H1 (cell line): Measurements from ENCODE around the gene ZC3H18. TPM values are rescaled to one million over a fixed set of nuclear protein-coding genes. Genes with fewer than 3 reads are reported as not detected.
"Not testable (repeated sequence)": the region's sequence is repeated elsewhere in the genome, so short reads cannot be mapped to it uniquely, and the experiment has no call there.

Source experiments
- CTCF ChIA-PET: fragments of 300-600 bp; sonication (Branson Sonifier 250); formaldehyde crosslinking; loops from one replicate; lab custom pipeline; 2021; ENCODE audit not compliant: partially characterized antibody; lab: Charles Lee
- POLR2A ChIA-PET: fragments of 300-600 bp; sonication (Branson Sonifier 250); formaldehyde crosslinking; loops from one replicate; lab custom pipeline; 2021; ENCODE audit warnings: inconsistent platforms; ENCODE audit not compliant: partially characterized antibody; lab: Charles Lee
- DNase-seq, 2 experiments: peaks; one replicate each; pipeline versions ENCODE4 v3.0.0 to v3.0.0-alpha.2; 2010 to 2022; ENCODE audit warnings: low spot score in 2 of 2, low read depth in 1 of 2, mixed read lengths in 1 of 2
- FAIRE-seq: peaks from 2 replicates; lab custom pipeline; 2011; peaks lifted over from hg19 to GRCh38; lab: Jason Lieb, UNC
- H2AFZ ChIP-seq: 2 replicates; pipeline ENCODE4 v1.8.1; 2012; ENCODE audit warnings: low read length, inconsistent platforms
- H2AK5ac ChIP-seq: 2 replicates; pipeline ENCODE4 v1.6.1; 2013; ENCODE audit warnings: low read depth, low read length
- H2BK120ac ChIP-seq: replicated peaks from 2 replicates; pipeline ENCODE3; 2013; ENCODE audit warnings: low read depth, low read length, inconsistent platforms
- H2BK12ac ChIP-seq: 2 replicates; pipeline ENCODE4 v1.6.1; 2013; ENCODE audit warnings: low read depth, low read length
- H2BK15ac ChIP-seq: 2 replicates; pipeline ENCODE4 v1.6.1; 2013; ENCODE audit warnings: low read length
- H2BK20ac ChIP-seq: 2 replicates; pipeline ENCODE4 v1.6.1; 2013; ENCODE audit warnings: low read length
- H2BK5ac ChIP-seq: 2 replicates; pipeline ENCODE4 v1.6.1; 2013; ENCODE audit warnings: low read depth, low read length
- H3K14ac ChIP-seq: 2 replicates; pipeline ENCODE4 v1.6.1; 2013; ENCODE audit warnings: inconsistent platforms; ENCODE audit not compliant: insufficient read length
- H3K18ac ChIP-seq: 2 replicates; pipeline ENCODE4 v1.6.1; 2013; ENCODE audit warnings: low read length; ENCODE audit errors: extremely low read depth
- H3K23ac ChIP-seq: 2 replicates; pipeline ENCODE4 v1.6.1; 2013; ENCODE audit warnings: inconsistent platforms; ENCODE audit not compliant: insufficient read length
- H3K23me2 ChIP-seq: 2 replicates; pipeline ENCODE4 v1.6.1; 2013; ENCODE audit warnings: low read depth, low read length
- H3K27ac ChIP-seq: 2 replicates; pipeline ENCODE4 v1.6.1; 2011; ENCODE audit warnings: low read depth, low read length, inconsistent platforms
- H3K27me3 ChIP-seq, 4 experiments: replicated peaks in 1 of 4; 1 replicate in 1 of 4; 2 replicates in 3 of 4; pipeline versions ENCODE4 v1.6.1 to v1.8.1; 2011 to 2013; ENCODE audit warnings: low read length in 3 of 4, mild to moderate bottlenecking in 3 of 4, inconsistent platforms in 2 of 4, mixed read lengths in 2 of 4, moderate library complexity in 1 of 4; ENCODE audit not compliant: control insufficient read depth in 3 of 4, insufficient read depth in 3 of 4; ENCODE audit errors: extremely low read depth in 1 of 4
- H3K36me3 ChIP-seq, 4 experiments: 2 replicates each; pipeline versions ENCODE4 v1.6.1 to v1.8.1; 2011 to 2013; ENCODE audit warnings: mild to moderate bottlenecking in 4 of 4, low read length in 3 of 4, moderate library complexity in 2 of 4, control low read depth in 1 of 4, inconsistent platforms in 1 of 4; ENCODE audit not compliant: insufficient read depth in 4 of 4, control insufficient read depth in 2 of 4
- H3K4ac ChIP-seq: replicated peaks from 2 replicates; pipeline ENCODE3; 2013; ENCODE audit warnings: low read length, low read depth, mixed read lengths, inconsistent platforms; ENCODE audit not compliant: insufficient read length
- H3K4me1 ChIP-seq, 4 experiments: replicated peaks in 1 of 4; 1 replicate in 1 of 4; 2 replicates in 3 of 4; pipeline versions ENCODE4 v1.6.1 to v1.8.1; 2011 to 2013; ENCODE audit warnings: low read length in 3 of 4, inconsistent platforms in 2 of 4, mixed read lengths in 1 of 4; ENCODE audit not compliant: insufficient read depth in 4 of 4, control insufficient read depth in 3 of 4
- H3K4me2 ChIP-seq, 2 experiments: 2 replicates each; pipeline versions ENCODE4 v1.6.1 to v1.8.1; 2011 to 2013; ENCODE audit warnings: low read depth in 2 of 2, low read length in 2 of 2, control low read depth in 1 of 2, inconsistent platforms in 1 of 2, mild to moderate bottlenecking in 1 of 2; ENCODE audit not compliant: insufficient read depth in 1 of 2
- H3K4me3 ChIP-seq, 4 experiments: fragments of 200-600, 300-600 bp in 1 of 4; sonication (generic), shearing (Covaris generic), sonication (Bioruptor Twin) in 1 of 4; 2 replicates each; pipeline versions ENCODE4 v1.5.1 to v1.8.1; 2011 to 2016; ENCODE audit warnings: low read length in 4 of 4, low read depth in 3 of 4, control low read depth in 2 of 4, inconsistent platforms in 2 of 4, mild to moderate bottlenecking in 2 of 4, mixed read lengths in 1 of 4, moderate library complexity in 1 of 4; ENCODE audit not compliant: insufficient read depth in 2 of 4; ENCODE audit errors: extremely low read depth in 1 of 4
- H3K56ac ChIP-seq: replicated peaks from 2 replicates; pipeline ENCODE3; 2013; ENCODE audit warnings: low read depth, mild to moderate bottlenecking, mixed read lengths, low read length, inconsistent platforms; ENCODE audit not compliant: insufficient read length
- H3K79me1 ChIP-seq: 2 replicates; pipeline ENCODE4 v1.6.1; 2013; ENCODE audit warnings: low read depth, low read length, control low read depth
- H3K79me2 ChIP-seq, 2 experiments: 2 replicates each; pipeline versions ENCODE4 v1.6.1 to v1.8.1; 2012 to 2013; ENCODE audit warnings: low read length in 2 of 2, mild to moderate bottlenecking in 2 of 2, inconsistent platforms in 1 of 2; ENCODE audit not compliant: insufficient read depth in 2 of 2, control insufficient read depth in 1 of 2
- H3K9ac ChIP-seq, 4 experiments: replicated peaks in 1 of 4; 1 replicate in 1 of 4; 2 replicates in 3 of 4; pipeline versions ENCODE4 v1.6.1 to v1.8.1; 2011 to 2013; ENCODE audit warnings: low read depth in 3 of 4, low read length in 3 of 4, control low read depth in 2 of 4, mild to moderate bottlenecking in 2 of 4, moderate library complexity in 2 of 4, inconsistent platforms in 1 of 4; ENCODE audit errors: extremely low read depth in 1 of 4
- H3K9me3 ChIP-seq, 2 experiments: 2 replicates each; pipeline versions ENCODE4 v1.6.1 to v1.8.1; 2012 to 2013; ENCODE audit warnings: mild to moderate bottlenecking in 2 of 2, moderate library complexity in 2 of 2, control low read depth in 1 of 2, inconsistent platforms in 1 of 2, low read depth in 1 of 2, low read length in 1 of 2, mixed read lengths in 1 of 2; ENCODE audit not compliant: insufficient read depth in 2 of 2
- H4K20me1 ChIP-seq, 2 experiments: replicated peaks in 1 of 2; 2 replicates each; pipeline versions ENCODE3 to v1.8.1; 2011 to 2013; ENCODE audit warnings: inconsistent platforms in 2 of 2, low read length in 2 of 2, mild to moderate bottlenecking in 1 of 2; ENCODE audit not compliant: insufficient read depth in 2 of 2, control insufficient read depth in 1 of 2
- H4K5ac ChIP-seq: 2 replicates; pipeline ENCODE4 v1.6.1; 2013; ENCODE audit warnings: low read length, low read depth, mixed read lengths, inconsistent platforms; ENCODE audit not compliant: insufficient read length
- H4K8ac ChIP-seq: 2 replicates; pipeline ENCODE4 v1.8.0; 2013; ENCODE audit warnings: mild to moderate bottlenecking, moderate library complexity, low read length, inconsistent platforms; ENCODE audit not compliant: insufficient read depth; ENCODE audit errors: extremely low read depth
- H4K91ac ChIP-seq: replicated peaks from 2 replicates; pipeline ENCODE3; 2013; ENCODE audit warnings: low read length, mixed read lengths, inconsistent platforms; ENCODE audit not compliant: insufficient read length
- WGBS, 2 experiments: shearing (Covaris generic) in 1 of 2; methylation state at CpG; one replicate each; pipeline versions ENCODE4 v1.1.6 to v1.1.7; 2013 to 2015; ENCODE audit warnings: low lambda C conversion rate in 2 of 2, mixed read lengths in 2 of 2, inconsistent platforms in 1 of 2, low coverage in 1 of 2, missing lambda C conversion rate in 1 of 2; ENCODE audit not compliant: insufficient replicate concordance in 2 of 2, insufficient coverage in 1 of 2, insufficient read length in 1 of 2; ENCODE audit errors: extremely low coverage in 1 of 2, missing lambda C conversion rate in 1 of 2; 5-methylcytosine and 5-hydroxymethylcytosine counted together
- polyA plus RNA-seq, 7 experiments: library from polyadenylated mRNA; depleted of rRNA in 3 of 7; stranded (reverse) in 5 of 7; unstranded in 2 of 7; fragments of >200 nt in 5 of 7; fragments of 200-250 nt in 2 of 7; gene quantifications; 1 replicate in 5 of 7; 2 replicates in 1 of 7; 4 replicates in 1 of 7; pipeline versions ENCODE4 v1.2.1 to v1.2.3, GENCODE V29; 2011 to 2013; ENCODE audit warnings: missing spikeins in 2 of 7, mixed read lengths in 2 of 7
- total RNA-seq: library from RNA; stranded (reverse); fragmentation: NEBNext Ultra II Directional; extraction: Animal tissue kit (Norgen Biotek cat#: 25700); gene quantifications from 2 replicates; pipeline ENCODE4 v1.2.1, GENCODE V29; 2021

ZC3H18 gene
- total and polyA plus RNA-seq, 2 of the 8 experiments (the other 6 are each of a cell fraction or from before 2014, with no cell fraction given), result 12.1 to 73.2 TPM

GRCh38 chr16:88609426-88609825 lies 39.2 kb downstream of the ZC3H18 start:
- H2AFZ ChIP-seq, H3K79me1 ChIP-seq, H2AK5ac ChIP-seq, H3K4me2 ChIP-seq, H2BK12ac ChIP-seq, H3K4ac ChIP-seq, H4K91ac ChIP-seq, H3K4me1 ChIP-seq, H3K23me2 ChIP-seq, H2BK15ac ChIP-seq, H3K27me3 ChIP-seq, H2BK20ac ChIP-seq, H3K27ac ChIP-seq, H3K4me3 ChIP-seq, H2BK5ac ChIP-seq, H4K8ac ChIP-seq, H3K23ac ChIP-seq, H3K18ac ChIP-seq, H3K9ac ChIP-seq, H3K14ac ChIP-seq, H3K9me3 ChIP-seq, FAIRE-seq, H2BK120ac ChIP-seq, H4K5ac ChIP-seq, DNase-seq, H3K79me2 ChIP-seq, H3K56ac ChIP-seq: not testable (repeated sequence)
- H3K36me3 ChIP-seq, result peaks cover 2 to 26% (median 7%) of the 10 kb centered on the region in 4 experiments; a peak in 4 of 8 replicates
- CTCF ChIA-PET, result interaction anchor here (0.6 to 6.1 kb wide), 24 partner anchors 8 to 1285 kb away, joined by 3 to 89 read pairs (median 4); partner anchors contain the start of genes IL17C and ZC3H18
- WGBS, 2 experiments, result 93% methylated on average over 8 of the region's 8 CpGs; no CpG with 5 or more reads in 1 of the 2 experiments
- peaks cover 6 to 25% of the 10 kb centered on the region in 2 experiments for H4K20me1 ChIP-seq
- POLR2A ChIA-PET, result interaction anchor here (1.2 to 1.9 kb wide), 4 partner anchors 9 to 31 kb away, joined by 3 to 6 read pairs (median 4); no protein-coding TSS in a partner anchor
